C1 segment of cervical spinal cord (tissue), 14 donors: ENCODE results near the gene KIAA1328.
"Not testable (repeated sequence)": the region's sequence is repeated elsewhere in the genome, so short reads cannot be mapped to it uniquely, and the experiment has no call there.

Experiments used
- DNase-seq, 14 donors: peaks; one replicate each; lab custom pipeline; 2025; lab: John Stamatoyannopoulos, UW

Gene KIAA1328

GRCh38 chr18:36885981-36886380 lies 57.1 kb downstream of the KIAA1328 start:
- no peak for DNase-seq

- no peak for DNase-seq
These were observed 58.2 kb downstream of the KIAA1328 start for GRCh38 chr18:36887114-36887513.

GRCh38 chr18:36887864-36888263 lies 58.9 kb downstream of the KIAA1328 start:
- no peak for DNase-seq

GRCh38 chr18:36888778-36889177 lies 59.9 kb downstream of the KIAA1328 start:
- no peak for DNase-seq

GRCh38 chr18:36889321-36889720 lies 60.4 kb downstream of the KIAA1328 start:
- DNase-seq, result no peak

GRCh38 chr18:36889742-36890141 lies 60.8 kb downstream of the KIAA1328 start:
- no peak for DNase-seq

- DNase-seq, result no peak
These were observed 61.7 kb downstream of the KIAA1328 start for GRCh38 chr18:36890598-36890997.

- DNase-seq, result no peak
These were observed 64.3 kb downstream of the KIAA1328 start for GRCh38 chr18:36893227-36893626.

GRCh38 chr18:36895606-36896005 lies 66.7 kb downstream of the KIAA1328 start:
- DNase-seq, result no peak

- no peak for DNase-seq
These were observed 68.3 kb downstream of the KIAA1328 start for GRCh38 chr18:36897253-36897652.

GRCh38 chr18:36899289-36899688 lies 70.4 kb downstream of the KIAA1328 start:
- no peak for DNase-seq

- no peak for DNase-seq
These were observed 71.5 kb downstream of the KIAA1328 start for GRCh38 chr18:36900466-36900865.

GRCh38 chr18:36901277-36901701 lies 72.4 kb downstream of the KIAA1328 start:
- DNase-seq, result no peak

GRCh38 chr18:36903215-36903928 lies 74.4 kb downstream of the KIAA1328 start:
- no peak for DNase-seq

- DNase-seq, result no peak
These were observed 76.6 kb downstream of the KIAA1328 start for GRCh38 chr18:36905571-36905970.

GRCh38 chr18:36909282-36909681 lies 80.4 kb downstream of the KIAA1328 start:
- not testable (repeated sequence) for DNase-seq

GRCh38 chr18:36912887-36913286 lies 84.0 kb downstream of the KIAA1328 start:
- no peak for DNase-seq

- DNase-seq, result no peak
These were observed 89.0 kb downstream of the KIAA1328 start for GRCh38 chr18:36917907-36918306.

GRCh38 chr18:36929601-36930000 lies 100.7 kb downstream of the KIAA1328 start:
- DNase-seq, result no peak

GRCh38 chr18:36931106-36931505 lies 102.2 kb downstream of the KIAA1328 start:
- no peak for DNase-seq

GRCh38 chr18:36933552-36933951 lies 104.6 kb downstream of the KIAA1328 start:
- DNase-seq, result no peak

- DNase-seq, result no peak
These were observed 106.0 kb downstream of the KIAA1328 start for GRCh38 chr18:36934884-36935283.

GRCh38 chr18:36942264-36942663 lies 113.3 kb downstream of the KIAA1328 start:
- no peak for DNase-seq

- no peak for DNase-seq
These were observed 119.0 kb downstream of the KIAA1328 start for GRCh38 chr18:36947820-36948348.
